Loucy (cell line): ENCODE data around the gene MTMR3.
A peak's percentile ranks its signal among the peaks of the same experiment; 100 is the strongest.

Experiments used
- H2AFZ ChIP-seq: fragments of 200-600 bp; sonication (generic); 2 replicates; pipeline ENCODE4 v1.6.0; 2016; ENCODE audit warnings: antibody characterized with exemption, mild to moderate bottlenecking, low read length, moderate library complexity
- H3F3A ChIP-seq: fragments of 200-600 bp; 2 replicates; pipeline ENCODE4 v1.6.0; 2016; ENCODE audit warnings: antibody characterized with exemption, low read depth, mild to moderate bottlenecking
- H3K27me3 ChIP-seq: fragments of 200-600 bp; sonication (generic); 2 replicates; pipeline ENCODE4 v1.6.1; 2014; ENCODE audit warnings: low read length, mild to moderate bottlenecking; ENCODE audit not compliant: insufficient read depth, poor library complexity, severe bottlenecking
- H3K36me3 ChIP-seq: fragments of 200-600 bp; sonication (generic); 2 replicates; pipeline ENCODE4 v1.6.1; 2016; ENCODE audit warnings: low read length; ENCODE audit not compliant: insufficient read depth
- H3K4me1 ChIP-seq: fragments of 200-600 bp; sonication (generic); 2 replicates; pipeline ENCODE4 v1.5.1; 2014; ENCODE audit warnings: low read length, mild to moderate bottlenecking; ENCODE audit not compliant: insufficient read depth, poor library complexity, severe bottlenecking
- H3K4me2 ChIP-seq: fragments of 200-600 bp; sonication (generic); 2 replicates; pipeline ENCODE4 v1.6.0; 2014; ENCODE audit warnings: antibody characterized with exemption, low read length, low read depth, mild to moderate bottlenecking; ENCODE audit not compliant: poor library complexity, severe bottlenecking
- H3K4me3 ChIP-seq: fragments of 200-600 bp; sonication (generic); 2 replicates; pipeline ENCODE4 v1.5.1; 2014; ENCODE audit warnings: low read length, mild to moderate bottlenecking, mixed read lengths; ENCODE audit not compliant: poor library complexity, severe bottlenecking
- H3K79me2 ChIP-seq: fragments of 200-600 bp; sonication (generic); 2 replicates; pipeline ENCODE4 v1.6.1; 2014; ENCODE audit warnings: low read length; ENCODE audit not compliant: insufficient read depth
- H3K9ac ChIP-seq: fragments of 200-600 bp; sonication (generic); 2 replicates; pipeline ENCODE4 v1.6.0; 2014; ENCODE audit warnings: mild to moderate bottlenecking, low read depth, low read length, moderate library complexity; ENCODE audit not compliant: poor library complexity, severe bottlenecking
- H3K9me2 ChIP-seq: fragments of 200-600 bp; sonication (generic); replicated peaks from 2 replicates; pipeline ENCODE4 v1.6.1; 2016; ENCODE audit warnings: low read depth, low read length, mixed read lengths
- H3K9me3 ChIP-seq: fragments of 200-600 bp; sonication (generic); 2 replicates; pipeline ENCODE4 v1.6.1; 2014; ENCODE audit warnings: mild to moderate bottlenecking, antibody characterized with exemption, low read length, low read depth; ENCODE audit not compliant: insufficient read depth
- H4K20me1 ChIP-seq: fragments of 200-600 bp; sonication (generic); 2 replicates; pipeline ENCODE4 v1.6.0; 2014; ENCODE audit warnings: antibody characterized with exemption, low read length, mild to moderate bottlenecking; ENCODE audit not compliant: insufficient read depth, poor library complexity, severe bottlenecking
- EZH2phosphoT487 ChIP-seq: fragments of 200-600 bp; IDR thresholded peaks from 2 replicates; pipeline ENCODE4 v1.6.1; 2018; ENCODE audit warnings: antibody characterized with exemption, mild to moderate bottlenecking, moderate library complexity, borderline replicate concordance
- TF ChIP-seq, protein P1 (sequence below): fragments of 200-600 bp; sonication (generic); conservative IDR thresholded peaks from 2 replicates; pipeline ENCODE4 v1.5.1; 2014; ENCODE audit warnings: mild to moderate bottlenecking, antibody characterized with exemption, low read length

Gene MTMR3

GRCh38 chr22:30073743-30074142 is 190.8 kb downstream of the MTMR3 start:
- Histone ChIP-seq H3K36me3 (no peaks in the 10 kb centered on the region), H2AFZ (no peak overlapping the region), H3K4me2 (no peak overlapping the region), H3K9me2 (no peaks in the 10 kb centered on the region), H3K9ac (no peak overlapping the region), H3K4me3 (no peak overlapping the region), H3F3A (peaks cover 5% of the 10 kb centered on the region; the same call in 1 of the 2 replicates), H3K9me3 (peaks cover 2% of the 10 kb centered on the region; the same call in 1 of the 2 replicates), H4K20me1 (no peaks in the 10 kb centered on the region), H3K27me3 (no peaks in the 10 kb centered on the region), H3K79me2 (no peaks in the 10 kb centered on the region), H3K4me1 (peaks cover 40% of the 10 kb centered on the region)
- no peak for TF ChIP-seq EZH2phosphoT487
- TF ChIP-seq, protein P1, sequence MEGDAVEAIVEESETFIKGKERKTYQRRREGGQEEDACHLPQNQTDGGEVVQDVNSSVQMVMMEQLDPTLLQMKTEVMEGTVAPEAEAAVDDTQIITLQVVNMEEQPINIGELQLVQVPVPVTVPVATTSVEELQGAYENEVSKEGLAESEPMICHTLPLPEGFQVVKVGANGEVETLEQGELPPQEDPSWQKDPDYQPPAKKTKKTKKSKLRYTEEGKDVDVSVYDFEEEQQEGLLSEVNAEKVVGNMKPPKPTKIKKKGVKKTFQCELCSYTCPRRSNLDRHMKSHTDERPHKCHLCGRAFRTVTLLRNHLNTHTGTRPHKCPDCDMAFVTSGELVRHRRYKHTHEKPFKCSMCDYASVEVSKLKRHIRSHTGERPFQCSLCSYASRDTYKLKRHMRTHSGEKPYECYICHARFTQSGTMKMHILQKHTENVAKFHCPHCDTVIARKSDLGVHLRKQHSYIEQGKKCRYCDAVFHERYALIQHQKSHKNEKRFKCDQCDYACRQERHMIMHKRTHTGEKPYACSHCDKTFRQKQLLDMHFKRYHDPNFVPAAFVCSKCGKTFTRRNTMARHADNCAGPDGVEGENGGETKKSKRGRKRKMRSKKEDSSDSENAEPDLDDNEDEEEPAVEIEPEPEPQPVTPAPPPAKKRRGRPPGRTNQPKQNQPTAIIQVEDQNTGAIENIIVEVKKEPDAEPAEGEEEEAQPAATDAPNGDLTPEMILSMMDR: no peak

GRCh38 chr22:30074147-30074546 is 191.2 kb downstream of the MTMR3 start:
- no peak for TF ChIP-seq EZH2phosphoT487
- TF ChIP-seq, protein P1: no peak
- Histone ChIP-seq H2AFZ (no peak overlapping the region; the same call in 1 of the 2 replicates), H3F3A (peaks cover 5% of the 10 kb centered on the region; the same call in 1 of the 2 replicates)

GRCh38 chr22:30074994-30075393 is 192.0 kb downstream of the MTMR3 start:
- H3K9me2 ChIP-seq: no peaks in the 10 kb centered on the region
- TF ChIP-seq EZH2phosphoT487: no peak
- TF ChIP-seq, protein P1: no peak
- peaks cover 2% of the 10 kb centered on the region; the same call in 1 of the 2 replicates for H3K9me3 ChIP-seq
- H3K4me3 ChIP-seq: no peak overlapping the region
- H2AFZ ChIP-seq: peak overlapping the region; percentile 61; the same call in 1 of the 2 replicates
- H3K9ac ChIP-seq: peak overlapping the region; percentile 5
- H4K20me1 ChIP-seq: no peaks in the 10 kb centered on the region
- peak overlapping the region; percentile 3 for H3K4me2 ChIP-seq
- no peaks in the 10 kb centered on the region for H3K27me3 ChIP-seq
- no peaks in the 10 kb centered on the region for H3K79me2 ChIP-seq
- H3K4me1 ChIP-seq: peaks cover 51% of the 10 kb centered on the region
- no peaks in the 10 kb centered on the region for H3K36me3 ChIP-seq
- peaks cover 5% of the 10 kb centered on the region; the same call in 1 of the 2 replicates for H3F3A ChIP-seq

More at GRCh38 chr22:30074147-30074546, 191.2 kb downstream of the MTMR3 start:
- Histone ChIP-seq H4K20me1 (no peaks in the 10 kb centered on the region), H3K9ac (no peak overlapping the region), H3K36me3 (no peaks in the 10 kb centered on the region), H3K79me2 (no peaks in the 10 kb centered on the region), H3K4me2 (no peak overlapping the region), H3K9me2 (no peaks in the 10 kb centered on the region), H3K4me1 (peaks cover 44% of the 10 kb centered on the region), H3K4me3 (no peak overlapping the region), H3K9me3 (peaks cover 2% of the 10 kb centered on the region; the same call in 1 of the 2 replicates), H3K27me3 (no peaks in the 10 kb centered on the region)
